ENCODE measurements around the gene MATN4. TPM values are rescaled to one million over a fixed set of nuclear protein-coding genes. Genes with fewer than 3 reads are reported as not detected.

MATN4 gene
- total RNA-seq, 3 donors from 2014 or later = 0.17 to 0.22 TPM; not detected in 1

DNA sequence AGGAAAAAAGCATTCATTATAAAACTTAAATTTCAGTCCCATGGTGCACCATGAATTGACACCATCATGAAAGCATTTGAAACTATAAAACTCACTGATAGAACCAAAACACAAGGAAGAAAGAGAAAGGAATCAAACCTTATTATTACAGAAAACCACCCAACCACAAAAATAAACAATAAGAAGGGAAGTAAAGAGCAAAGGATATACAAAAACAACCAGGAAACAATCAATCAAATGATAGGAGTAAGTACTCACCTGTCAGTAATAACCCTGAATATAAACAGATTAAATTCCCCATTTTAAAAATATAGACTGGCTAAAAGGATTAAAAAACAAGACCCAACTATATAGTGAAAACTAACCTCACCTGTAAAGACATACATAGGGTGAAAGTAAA, 59.5 kb downstream of the MATN4 start:
- Histone ChIP-seq H3K9me3 (no peaks in the 10 kb centered on the region), H3K36me3 (ENCODE audit: low read depth) (no peaks in the 10 kb centered on the region), H3K4me1 (ENCODE audit: low read depth) (no peaks in the 10 kb centered on the region), H3K4me3 (no peak overlapping the region)
- ATAC-seq = no peak
- no peak for TF ChIP-seq CTCF (IDR thresholded peaks at IDR 0.05)
- intact Hi-C loops (cut with DNase I, micrococcal nuclease) = no loop called here
- DNase-seq = no peak

DNA sequence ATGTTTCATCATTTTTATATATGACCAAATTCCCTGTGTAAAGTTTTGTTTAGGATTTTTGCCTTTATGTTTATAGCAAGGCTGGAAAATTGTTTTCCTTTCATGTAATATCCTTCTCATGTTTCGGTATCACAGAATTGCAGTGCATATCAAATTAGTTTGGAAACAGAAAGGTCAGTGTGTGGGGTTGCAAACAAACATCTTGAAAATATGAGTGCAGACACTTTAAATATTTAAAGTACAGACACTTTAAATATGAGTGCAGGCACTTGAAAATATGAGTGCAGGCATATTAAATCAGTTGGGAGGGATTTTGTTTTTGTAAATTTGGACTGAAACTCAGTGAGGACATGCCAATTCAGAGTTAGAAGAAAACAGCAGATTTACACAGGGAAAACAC, 60.2 kb downstream of the MATN4 start:
- intact Hi-C loops (cut with DNase I, micrococcal nuclease) = no loop called here
- no peak for ATAC-seq
- H3K4me1 ChIP-seq (ENCODE audit: low read depth) = no peaks in the 10 kb centered on the region
- TF ChIP-seq CTCF (IDR thresholded peaks at IDR 0.05) = no peak
- no peak overlapping the region for H3K4me3 ChIP-seq
- no peaks in the 10 kb centered on the region for H3K9me3 ChIP-seq
- no peak for DNase-seq
- no peaks in the 10 kb centered on the region for H3K36me3 ChIP-seq (ENCODE audit: low read depth)

DNA sequence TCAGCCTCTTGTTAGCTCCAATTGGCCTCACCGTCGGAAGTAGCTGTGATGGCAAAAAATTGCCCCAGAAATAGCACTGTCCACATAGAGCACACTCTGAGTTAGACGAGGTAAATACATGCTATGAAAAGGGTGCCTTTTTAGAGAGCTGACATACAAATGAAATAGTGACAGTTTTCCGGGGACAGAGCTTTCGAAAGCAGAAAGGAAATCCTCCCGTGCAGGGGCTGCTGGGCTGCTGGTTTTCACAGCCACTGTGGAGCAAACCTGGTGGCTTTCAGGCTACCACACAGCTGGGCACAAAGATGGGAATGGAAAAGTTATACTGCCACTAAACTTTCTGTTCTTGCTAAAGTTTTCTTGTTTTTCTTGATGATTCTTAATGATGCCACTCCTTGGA, 62.0 kb downstream of the MATN4 start:
- DNase-seq (no peak), ATAC-seq (no peak)
- no peak for TF ChIP-seq CTCF (IDR thresholded peaks at IDR 0.05)
- H3K36me3 ChIP-seq (ENCODE audit: low read depth) = no peaks in the 10 kb centered on the region
- H3K4me3 ChIP-seq = no peak overlapping the region
- no peaks in the 10 kb centered on the region for H3K4me1 ChIP-seq (ENCODE audit: low read depth)
- no peaks in the 10 kb centered on the region for H3K9me3 ChIP-seq
- intact Hi-C loops (cut with DNase I, micrococcal nuclease) = no loop called here

Other genes with a start within 250 kb of the MATN4 start
- gene KCNS1, start 207.2 kb downstream of the MATN4 start, total RNA-seq = under 1 TPM in 2 of 3 donors, not detected in 1; 0.09 to 0.17 TPM
- gene WFDC5, start 193.1 kb downstream of the MATN4 start, total RNA-seq = not detected
- not detected for gene WFDC12, start 183.8 kb downstream of the MATN4 start, total RNA-seq
- gene PI3, start 133.4 kb downstream of the MATN4 start, total RNA-seq = 100 to 1,000 TPM in 2 of 3 donors, 10 to 100 TPM in 1; 86.8 to 399 (median 294) TPM
- not detected for gene SEMG1, start 101.3 kb downstream of the MATN4 start, total RNA-seq
- gene SEMG2, start 86.9 kb downstream of the MATN4 start, total RNA-seq = not detected
- gene SLPI, start 53.7 kb downstream of the MATN4 start, total RNA-seq = 100 to 1,000 TPM in 1 of 3 donors, 10 to 100 TPM in 2; 29.9 to 132 (median 43.3) TPM
- gene RBPJL, start 1.5 kb downstream of the MATN4 start, total RNA-seq = not detected
- gene SDC4, start 40.1 kb upstream of the MATN4 start, total RNA-seq = 100 to 1,000 TPM; 114 to 145 (median 122) TPM
- 10 to 100 TPM; 37.2 to 41.7 (median 39.9) TPM for gene SYS1, start 54.9 kb upstream of the MATN4 start, total RNA-seq
- 1 to 10 TPM; 1.4 to 2.1 (median 1.6) TPM for gene TP53TG5, start 70.0 kb upstream of the MATN4 start, total RNA-seq
- 100 to 1,000 TPM; 108 to 125 (median 124) TPM for gene DBNDD2, start 100.0 kb upstream of the MATN4 start, total RNA-seq
- gene PIGT, start 107.8 kb upstream of the MATN4 start, total RNA-seq = 100 to 1,000 TPM in 2 of 3 donors, 10 to 100 TPM in 1; 92.1 to 137 (median 124) TPM
- 100 to 1,000 TPM in 1 of 3 donors, 10 to 100 TPM in 2; 65.7 to 183 (median 78.0) TPM for gene WFDC2, start 161.5 kb upstream of the MATN4 start, total RNA-seq
- not detected for gene SPINT3, start 207.3 kb upstream of the MATN4 start, total RNA-seq
- not detected for gene WFDC6, start 231.2 kb upstream of the MATN4 start, total RNA-seq
- not detected for gene EPPIN, start 239.1 kb upstream of the MATN4 start, total RNA-seq